Osteocyte (in vitro differentiated cells): ENCODE results near the gene BLCAP. TPM values are rescaled to one million over a fixed set of nuclear protein-coding genes. Genes with fewer than 3 reads are reported as not detected.

Experiments used
- DNase-seq: peaks from one replicate; pipeline ENCODE4 v3.0.0; 2021; ENCODE audit warnings: mixed read lengths; ENCODE audit not compliant: unreplicated experiment; ENCODE audit errors: extremely low spot score
- H3K27ac Mint-ChIP-seq: one replicate; pipeline ENCODE4 v1.8.0; 2021; ENCODE audit warnings: mild to moderate bottlenecking, mixed read lengths; ENCODE audit not compliant: unreplicated experiment
- H3K27me3 Mint-ChIP-seq: one replicate; pipeline ENCODE4 v1.8.0; 2021; ENCODE audit warnings: mixed read lengths; ENCODE audit not compliant: unreplicated experiment
- H3K36me3 Mint-ChIP-seq: one replicate; pipeline ENCODE4 v1.8.0; 2021; ENCODE audit warnings: mixed read lengths; ENCODE audit not compliant: unreplicated experiment
- H3K4me1 Mint-ChIP-seq: one replicate; pipeline ENCODE4 v1.8.0; 2021; ENCODE audit warnings: mixed read lengths; ENCODE audit not compliant: unreplicated experiment
- H3K4me3 Mint-ChIP-seq: one replicate; pipeline ENCODE4 v1.8.0; 2021; ENCODE audit warnings: mild to moderate bottlenecking, moderate library complexity, mixed read lengths; ENCODE audit not compliant: unreplicated experiment
- H3K9me3 Mint-ChIP-seq: one replicate; pipeline ENCODE4 v1.8.0; 2021; ENCODE audit warnings: mixed read lengths; ENCODE audit not compliant: unreplicated experiment
- total RNA-seq: library from RNA; stranded (reverse); gene quantifications from 2 replicates; pipeline ENCODE4 v1.2.1, GENCODE V29; 2021
- TF ChIP-seq, protein P1 (sequence below): fragments of 200-600 bp; sonication (generic); IDR thresholded peaks from 2 replicates; pipeline ENCODE4 v1.5.0; 2021; ENCODE audit warnings: antibody characterized with exemption, mild to moderate bottlenecking, moderate library complexity

BLCAP gene
- total RNA-seq, 1 donor from 2014 or later: 74.5 TPM

DNA sequence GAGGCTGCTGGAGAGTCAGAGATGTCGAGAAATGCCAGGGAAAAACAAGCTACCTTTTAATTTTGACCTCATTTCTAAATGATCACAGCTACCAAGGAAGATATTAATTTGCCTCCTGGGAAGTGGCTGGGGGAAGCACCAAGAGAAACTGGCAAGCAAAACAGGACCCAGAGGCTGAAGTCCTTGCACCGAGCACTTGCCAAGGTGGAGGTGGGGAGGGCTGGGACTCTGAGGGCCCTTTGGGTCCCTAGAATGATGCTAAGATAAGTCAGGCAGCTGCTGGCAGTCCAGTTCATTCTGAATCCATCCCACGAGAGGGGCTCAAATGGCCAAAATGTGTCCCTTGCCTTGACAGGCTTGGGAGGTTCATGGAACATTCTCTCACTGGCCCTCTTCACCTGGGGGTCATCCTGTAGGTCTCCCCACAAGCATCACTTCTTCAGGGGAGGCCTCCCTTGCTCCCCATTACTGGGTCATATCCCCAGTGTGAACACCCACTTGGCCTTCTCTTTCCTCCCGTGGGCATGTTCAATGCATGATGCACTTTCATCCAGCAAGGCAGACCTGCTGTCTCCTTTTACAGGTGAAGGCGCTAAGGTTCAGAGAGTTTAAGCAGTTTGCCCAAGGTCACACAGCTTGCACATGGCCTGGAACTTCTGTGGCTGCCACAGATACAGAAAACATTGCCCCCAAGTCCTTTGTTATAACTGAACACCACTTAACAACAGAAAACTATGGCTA, 39.1 kb upstream of the BLCAP start:
- H3K27me3 Mint-ChIP-seq: peaks cover 61% of the 10 kb centered on the region
- H3K36me3 Mint-ChIP-seq: no peaks in the 10 kb centered on the region
- no peak overlapping the region for H3K4me3 Mint-ChIP-seq
- TF ChIP-seq, protein P1, sequence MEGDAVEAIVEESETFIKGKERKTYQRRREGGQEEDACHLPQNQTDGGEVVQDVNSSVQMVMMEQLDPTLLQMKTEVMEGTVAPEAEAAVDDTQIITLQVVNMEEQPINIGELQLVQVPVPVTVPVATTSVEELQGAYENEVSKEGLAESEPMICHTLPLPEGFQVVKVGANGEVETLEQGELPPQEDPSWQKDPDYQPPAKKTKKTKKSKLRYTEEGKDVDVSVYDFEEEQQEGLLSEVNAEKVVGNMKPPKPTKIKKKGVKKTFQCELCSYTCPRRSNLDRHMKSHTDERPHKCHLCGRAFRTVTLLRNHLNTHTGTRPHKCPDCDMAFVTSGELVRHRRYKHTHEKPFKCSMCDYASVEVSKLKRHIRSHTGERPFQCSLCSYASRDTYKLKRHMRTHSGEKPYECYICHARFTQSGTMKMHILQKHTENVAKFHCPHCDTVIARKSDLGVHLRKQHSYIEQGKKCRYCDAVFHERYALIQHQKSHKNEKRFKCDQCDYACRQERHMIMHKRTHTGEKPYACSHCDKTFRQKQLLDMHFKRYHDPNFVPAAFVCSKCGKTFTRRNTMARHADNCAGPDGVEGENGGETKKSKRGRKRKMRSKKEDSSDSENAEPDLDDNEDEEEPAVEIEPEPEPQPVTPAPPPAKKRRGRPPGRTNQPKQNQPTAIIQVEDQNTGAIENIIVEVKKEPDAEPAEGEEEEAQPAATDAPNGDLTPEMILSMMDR: no peak
- no peak overlapping the region for H3K27ac Mint-ChIP-seq
- DNase-seq: peak; percentile 54
- H3K9me3 Mint-ChIP-seq: no peaks in the 10 kb centered on the region
- peaks cover 12% of the 10 kb centered on the region for H3K4me1 Mint-ChIP-seq

GRCh38 chr20:37565134-37565811, 37.6 kb upstream of the BLCAP start:
- no peaks in the 10 kb centered on the region for H3K36me3 Mint-ChIP-seq
- H3K4me1 Mint-ChIP-seq: peaks cover 12% of the 10 kb centered on the region
- no peaks in the 10 kb centered on the region for H3K9me3 Mint-ChIP-seq
- TF ChIP-seq, protein P1: no peak
- H3K27me3 Mint-ChIP-seq: peaks cover 60% of the 10 kb centered on the region
- no peak overlapping the region for H3K4me3 Mint-ChIP-seq
- DNase-seq: peak; percentile 65
- H3K27ac Mint-ChIP-seq: no peak overlapping the region

GRCh38 chr20:37564388-37565133, 36.9 kb upstream of the BLCAP start:
- H3K27ac Mint-ChIP-seq: no peak overlapping the region
- no peaks in the 10 kb centered on the region for H3K9me3 Mint-ChIP-seq
- peaks cover 62% of the 10 kb centered on the region for H3K27me3 Mint-ChIP-seq
- no peaks in the 10 kb centered on the region for H3K36me3 Mint-ChIP-seq
- peak; percentile 89 for DNase-seq
- H3K4me3 Mint-ChIP-seq: no peak overlapping the region
- peaks cover 12% of the 10 kb centered on the region for H3K4me1 Mint-ChIP-seq
- TF ChIP-seq, protein P1: peak; percentile 99

DNA sequence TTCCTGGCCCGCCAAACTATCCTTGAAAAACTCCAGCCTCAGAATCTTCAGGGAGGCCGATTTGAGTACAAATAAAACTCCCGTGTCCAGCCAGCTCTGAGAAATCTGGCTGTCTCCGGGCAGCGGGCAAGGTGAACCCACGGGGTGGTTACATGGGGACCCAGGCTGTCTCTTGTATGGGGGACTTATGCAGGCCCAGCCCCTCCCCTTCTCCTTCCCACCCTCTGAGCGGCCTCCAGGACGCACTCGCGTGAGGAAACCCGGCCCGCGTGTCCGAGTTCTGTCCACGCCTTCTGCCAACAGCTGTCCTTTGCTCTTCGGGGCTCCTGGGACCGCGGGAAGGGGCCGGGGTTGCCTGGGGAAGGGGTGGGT, 36.3 kb upstream of the BLCAP start:
- no peak overlapping the region for H3K4me3 Mint-ChIP-seq
- H3K27ac Mint-ChIP-seq: no peak overlapping the region
- H3K27me3 Mint-ChIP-seq: peaks cover 62% of the 10 kb centered on the region
- no peaks in the 10 kb centered on the region for H3K36me3 Mint-ChIP-seq
- no peak for DNase-seq
- H3K4me1 Mint-ChIP-seq: peaks cover 12% of the 10 kb centered on the region
- H3K9me3 Mint-ChIP-seq: no peaks in the 10 kb centered on the region
- TF ChIP-seq, protein P1: no peak
